ENCODE data around the gene C5orf58. TPM values are rescaled to one million over a fixed set of nuclear protein-coding genes. Genes with fewer than 3 reads are reported as not detected.

C5orf58 gene
- total and polyA plus RNA-seq, 9 of the 15 experiments (the other 6 are each of a cell fraction or from before 2014, with no cell fraction given) = 1.5 to 7.6 (median 5.3) TPM

- Histone ChIP-seq H3K4me2 (ENCODE audit: insufficient read depth, low read length) (no peak overlapping the region), H3K9me3 (replicated peaks; ENCODE audit: control insufficient read depth, insufficient read depth, low read depth, low read length) (no peaks in the 10 kb centered on the region), H2AFZ (ENCODE audit: low read depth, low read length) (no peak overlapping the region), H3K4me1 (replicated peaks in 1 of 2; ENCODE audit: control insufficient read depth in 2 of 2, insufficient read depth in 2 of 2, low read length in 2 of 2) (no peaks in the 10 kb centered on the region), H3K27ac (ENCODE audit: extremely low read depth, low read depth, low read length) (no peak overlapping the region), H3K27me3 (ENCODE audit: control insufficient read depth in 2 of 2, insufficient read depth in 2 of 2, low read length in 2 of 2) (no peaks in the 10 kb centered on the region), H3K9ac (ENCODE audit: insufficient read depth in 1 of 2, low read depth in 2 of 2, low read length in 2 of 2) (no peak overlapping the region), H3K36me3 (ENCODE audit: control insufficient read depth, insufficient read depth, low read length) (no peaks in the 10 kb centered on the region), H3K79me2 (ENCODE audit: control insufficient read depth, insufficient read depth, low read length) (no peaks in the 10 kb centered on the region), H3K9me1 (ENCODE audit: control insufficient read depth, insufficient read depth, low read length) (no peaks in the 10 kb centered on the region), H3K4me3 (no peak overlapping the region), H4K20me1 (replicated peaks; ENCODE audit: control insufficient read depth, insufficient read depth, low read length) (no peaks in the 10 kb centered on the region; the same call in 1 of the 2 replicates)
- no TSS peak for BruUV-seq (replicated peaks)
- ATAC-seq = peak; percentile 93
- intact Hi-C loops (cut with micrococcal nuclease) = loop anchor here (1.0 to 5.0 kb wide), 4 partner anchors 43 to 397 kb away; no protein-coding TSS in a partner anchor
- FAIRE-seq = peak; percentile 94
- peak; percentile 68 to 77 (median 72) for DNase-seq (ENCODE audit: extremely low read depth in 1 of 4, low spot score in 3 of 4)
- 7% methylated on average over 7 of the region's 7 CpGs for WGBS (ENCODE audit: insufficient coverage, low coverage, missing lambda C conversion rate)
- in situ Hi-C loops (cut with MboI) = loop anchor here (5.0 to 10.0 kb wide), 3 partner anchors 112 to 399 kb away; no protein-coding TSS in a partner anchor
- CTCF ChIA-PET (ENCODE audit: low intra/inter-chr PET ratio) = interaction anchor here (1.1 to 4.2 kb wide), 5 partner anchors 113 to 398 kb away, joined by 3 to 58 read pairs (median 5); no protein-coding TSS in a partner anchor
- POLR2A ChIA-PET = no interaction called here
- TF ChIP-seq FOXK1 (CRISPR knock-in tag; IDR thresholded peaks at IDR 0.05; ENCODE audit: borderline replicate concordance) (no peak), C11orf30 (IDR thresholded peaks at IDR 0.05; ENCODE audit: low read depth) (0 out of 2 replicates have a peak, but pooled peaks have one; percentile 4), ARID3A (IDR thresholded peaks at IDR 0.05; ENCODE audit: borderline replicate concordance, low read depth, low read length) (no peak), GTF2A2 (tag; IDR thresholded peaks at IDR 0.05) (no peak), ZNF75A (CRISPR knock-in tag; IDR thresholded peaks at IDR 0.05) (no peak), REST (IDR thresholded peaks at IDR 0.05; ENCODE audit: borderline replicate concordance) (peak; percentile 86), REST (CRISPR knock-in tag; IDR thresholded peaks at IDR 0.05; ENCODE audit: low read depth) (no peak), DEAF1 (CRISPR knock-in tag; IDR thresholded peaks at IDR 0.05) (peak; percentile 93), GATA2 (CRISPR knock-in tag; IDR thresholded peaks at IDR 0.05) (no peak)
These were observed 7.3 kb upstream of the C5orf58 start for GRCh38 chr5:170225326-170226128.
